PFSK-1 (cell line): ENCODE data around the gene POT1.

Experiments used
- FOXP2 ChIP-seq: optimal IDR thresholded peaks from 2 replicates; pipeline ENCODE3; 2011; ENCODE audit warnings: borderline replicate concordance, control low read depth, inconsistent platforms; ENCODE audit not compliant: insufficient read depth; ENCODE audit errors: extremely low read length, extremely low read depth
- POLR2AphosphoS5 ChIP-seq: IDR thresholded peaks from 2 replicates; pipeline ENCODE4 v1.6.1; 2012; ENCODE audit warnings: low read depth, mild to moderate bottlenecking, control low read depth, low read length, moderate library complexity
- SIN3A ChIP-seq: IDR thresholded peaks from 2 replicates; pipeline ENCODE4 v1.6.1; 2012; ENCODE audit warnings: mild to moderate bottlenecking, low read length, moderate library complexity, borderline replicate concordance; ENCODE audit not compliant: insufficient read depth
- TAF1 ChIP-seq: IDR thresholded peaks from 2 replicates; pipeline ENCODE4 v1.6.1; 2012; ENCODE audit warnings: low read length, control low read depth, borderline replicate concordance; ENCODE audit not compliant: insufficient read depth
- TF ChIP-seq, protein P1 (sequence below), 2 experiments: IDR thresholded peaks; 2 replicates each; pipeline versions ENCODE4 v1.6.1 to v1.8.0; 2011 to 2012; ENCODE audit warnings: low read depth in 2 of 2, low read length in 2 of 2, control low read depth in 1 of 2, inconsistent platforms in 1 of 2, mild to moderate bottlenecking in 1 of 2, moderate library complexity in 1 of 2; ENCODE audit not compliant: insufficient read depth in 1 of 2

DNA sequence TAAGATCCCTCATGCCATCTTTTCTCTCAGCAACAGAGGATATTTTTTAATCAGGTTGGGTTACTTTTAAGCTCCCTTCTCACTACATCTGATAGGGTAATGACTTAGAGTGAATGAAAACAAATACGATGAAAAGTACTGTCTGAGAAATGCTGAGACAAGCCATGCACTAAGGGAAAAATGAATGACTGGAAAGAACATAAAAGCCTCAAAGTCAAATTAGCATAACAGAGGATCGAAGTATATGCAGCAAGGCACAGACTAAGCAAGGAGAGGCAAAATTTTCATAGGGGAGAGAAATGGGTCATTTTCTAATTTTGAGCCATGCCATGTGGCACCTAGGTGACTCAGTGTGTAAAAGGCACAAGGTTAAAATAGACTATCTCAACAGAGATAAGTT, 8.5 kb upstream of the POT1 start:
- TF ChIP-seq TAF1 (no peak), POLR2AphosphoS5 (no peak), SIN3A (no peak), FOXP2 (no peak)
- TF ChIP-seq, protein P1, sequence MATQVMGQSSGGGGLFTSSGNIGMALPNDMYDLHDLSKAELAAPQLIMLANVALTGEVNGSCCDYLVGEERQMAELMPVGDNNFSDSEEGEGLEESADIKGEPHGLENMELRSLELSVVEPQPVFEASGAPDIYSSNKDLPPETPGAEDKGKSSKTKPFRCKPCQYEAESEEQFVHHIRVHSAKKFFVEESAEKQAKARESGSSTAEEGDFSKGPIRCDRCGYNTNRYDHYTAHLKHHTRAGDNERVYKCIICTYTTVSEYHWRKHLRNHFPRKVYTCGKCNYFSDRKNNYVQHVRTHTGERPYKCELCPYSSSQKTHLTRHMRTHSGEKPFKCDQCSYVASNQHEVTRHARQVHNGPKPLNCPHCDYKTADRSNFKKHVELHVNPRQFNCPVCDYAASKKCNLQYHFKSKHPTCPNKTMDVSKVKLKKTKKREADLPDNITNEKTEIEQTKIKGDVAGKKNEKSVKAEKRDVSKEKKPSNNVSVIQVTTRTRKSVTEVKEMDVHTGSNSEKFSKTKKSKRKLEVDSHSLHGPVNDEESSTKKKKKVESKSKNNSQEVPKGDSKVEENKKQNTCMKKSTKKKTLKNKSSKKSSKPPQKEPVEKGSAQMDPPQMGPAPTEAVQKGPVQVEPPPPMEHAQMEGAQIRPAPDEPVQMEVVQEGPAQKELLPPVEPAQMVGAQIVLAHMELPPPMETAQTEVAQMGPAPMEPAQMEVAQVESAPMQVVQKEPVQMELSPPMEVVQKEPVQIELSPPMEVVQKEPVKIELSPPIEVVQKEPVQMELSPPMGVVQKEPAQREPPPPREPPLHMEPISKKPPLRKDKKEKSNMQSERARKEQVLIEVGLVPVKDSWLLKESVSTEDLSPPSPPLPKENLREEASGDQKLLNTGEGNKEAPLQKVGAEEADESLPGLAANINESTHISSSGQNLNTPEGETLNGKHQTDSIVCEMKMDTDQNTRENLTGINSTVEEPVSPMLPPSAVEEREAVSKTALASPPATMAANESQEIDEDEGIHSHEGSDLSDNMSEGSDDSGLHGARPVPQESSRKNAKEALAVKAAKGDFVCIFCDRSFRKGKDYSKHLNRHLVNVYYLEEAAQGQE (IDR thresholded peaks at IDR 0.05; ENCODE audit: insufficient read depth in 1 of 2, low read depth in 2 of 2, low read length in 2 of 2), result no peak
